Hematopoietic multipotent progenitor cell treated with erythropoietin and hydrocortisone succinate and interleukin-3 and kit ligand, for 4 days (in vitro differentiated cells): ENCODE data around the gene MFAP1.
"Not testable (repeated sequence)": the region's sequence is repeated elsewhere in the genome, so short reads cannot be mapped to it uniquely, and the experiment has no call there.

Source experiments
- DNase-seq: peaks from one replicate; pipeline ENCODE4 v3.0.0-alpha.2; 2015

The MFAP1 gene

DNA sequence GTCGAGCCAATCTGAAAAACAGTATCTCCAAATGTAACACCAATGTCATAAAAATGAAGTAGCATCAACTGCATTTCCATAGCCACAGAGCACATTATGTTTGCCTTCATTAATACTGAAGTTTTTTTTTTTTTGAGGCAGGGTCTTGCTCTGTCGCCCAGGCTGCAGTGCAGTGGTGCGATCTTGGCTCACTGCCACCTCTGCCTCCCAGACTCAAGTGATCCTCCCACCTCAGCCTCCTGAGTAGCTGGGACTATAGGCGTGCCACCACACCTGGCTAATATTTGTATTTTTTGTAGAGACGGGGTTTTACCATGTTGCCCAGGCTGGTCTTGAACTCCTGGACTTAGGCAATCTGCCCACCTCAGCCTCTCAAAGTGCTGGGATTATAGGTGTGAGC lies 9.4 kb downstream of the MFAP1 start:
- DNase-seq, result not testable (repeated sequence)

DNA sequence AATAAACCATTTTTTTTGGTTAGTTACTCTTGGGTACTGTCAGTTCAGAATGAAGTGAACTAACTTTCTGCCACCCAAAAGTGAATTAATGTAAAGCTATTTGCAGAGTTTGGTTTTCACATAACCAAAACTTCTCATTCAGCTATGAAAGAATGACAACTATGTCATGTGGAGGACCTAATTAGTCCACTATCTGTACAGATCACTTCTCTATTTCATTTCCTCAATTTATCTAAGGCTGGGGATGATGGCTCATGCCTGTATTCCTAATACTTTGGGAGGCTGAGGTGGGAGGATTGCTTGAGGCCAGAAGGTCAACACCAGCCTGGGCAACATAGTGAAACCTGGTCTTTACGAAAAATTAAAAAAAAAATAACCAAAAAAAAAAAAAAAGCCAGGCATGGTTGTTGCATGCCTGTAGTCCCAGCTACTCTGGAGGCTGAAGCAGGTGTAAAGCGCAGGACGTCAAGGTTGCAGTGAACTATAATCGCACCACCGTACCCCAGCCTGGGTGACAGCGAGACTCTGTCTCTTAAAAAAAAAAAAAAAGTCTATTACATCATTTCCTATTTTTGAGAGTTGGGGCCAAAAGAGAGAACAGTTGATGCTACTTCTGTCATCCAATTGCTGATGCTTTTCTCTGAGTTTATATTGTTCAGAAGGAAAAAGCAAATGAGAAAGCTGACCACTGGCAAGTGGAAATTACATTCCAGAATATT lies 15.4 kb downstream of the MFAP1 start:
- DNase-seq, result no peak

GRCh38 chr15:43808435-43808950 lies 16.0 kb downstream of the MFAP1 start:
- no peak for DNase-seq

GRCh38 chr15:43802676-43803075 lies 21.8 kb downstream of the MFAP1 start:
- not testable (repeated sequence) for DNase-seq

- DNase-seq, result peak; percentile 96
These were observed 24.0 kb downstream of the MFAP1 start, which contains the start of gene HYPK for GRCh38 chr15:43800286-43801141. Gene HYPK (plus strand): TSS chr15:43800599. CDS start chr15:43800623, 24 bp downstream.

DNA sequence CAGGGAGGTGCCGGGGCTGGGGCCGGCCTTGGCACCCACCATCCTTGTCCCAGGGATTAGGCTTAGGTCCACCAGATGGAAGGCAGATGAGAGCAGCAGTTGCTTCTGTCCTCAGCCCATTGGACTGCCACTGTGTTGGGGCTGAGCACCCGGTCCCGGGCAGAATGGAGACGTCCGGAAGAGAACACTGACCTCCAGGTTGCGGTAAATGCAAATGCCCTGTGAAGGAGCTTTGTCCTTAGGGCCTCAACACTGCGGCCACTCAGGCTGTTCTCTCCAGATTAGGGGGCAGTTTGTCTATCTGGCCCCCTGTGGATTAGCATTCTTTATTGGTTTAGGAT lies 24.6 kb downstream of the MFAP1 start, which contains the start of gene SERINC4:
SERINC4 (minus strand) TSS at position 276 of the 341 bp plus-strand sequence; CDS start at position 42, 234 bp downstream.
- no peak for DNase-seq

- DNase-seq, result peak; percentile 48
These were observed 25.1 kb downstream of the MFAP1 start for GRCh38 chr15:43799209-43799944.

DNA sequence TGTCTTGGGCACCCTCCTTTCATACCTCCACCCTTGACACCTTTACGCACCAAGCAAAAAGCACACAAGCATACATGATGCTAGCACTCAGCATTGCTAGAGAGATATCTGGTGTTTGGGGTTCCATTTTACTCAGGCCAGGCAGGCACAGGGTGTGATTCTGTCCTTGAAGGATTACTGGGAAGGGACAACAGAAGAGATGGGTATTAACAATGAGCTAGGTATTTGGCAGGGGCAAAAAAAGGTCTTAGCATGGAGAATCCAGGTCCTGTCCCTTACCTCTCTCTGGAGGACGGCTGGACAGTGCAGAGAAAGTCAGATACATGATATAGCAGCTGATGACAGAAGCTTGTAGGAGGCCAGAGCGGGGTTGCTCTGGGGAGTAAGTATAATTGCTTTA lies 27.9 kb downstream of the MFAP1 start:
- no peak for DNase-seq

DNA sequence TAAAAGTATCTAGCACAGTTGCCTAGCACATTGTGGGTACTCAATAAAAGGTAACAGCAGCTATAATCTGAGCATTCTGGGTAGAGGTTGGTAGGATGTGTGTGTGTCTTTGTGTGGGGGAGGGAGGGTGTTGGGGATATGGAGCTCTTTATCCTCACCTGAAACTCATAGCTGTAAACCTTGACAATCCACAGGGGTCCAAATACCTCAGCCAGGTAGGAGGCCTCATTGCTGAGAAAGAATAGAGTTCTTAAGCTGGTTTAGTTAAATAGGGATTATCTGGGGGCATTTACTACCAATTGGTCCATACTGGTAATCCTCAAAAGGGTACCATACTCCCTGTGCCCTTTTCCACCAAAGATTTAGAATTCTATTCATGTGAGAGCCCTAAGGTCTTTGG lies 28.5 kb downstream of the MFAP1 start:
- DNase-seq, result no peak

GRCh38 chr15:43795197-43795596 lies 29.3 kb downstream of the MFAP1 start:
- no peak for DNase-seq

GRCh38 chr15:43794269-43795037 lies 30.0 kb downstream of the MFAP1 start:
- DNase-seq, result no peak

GRCh38 chr15:43793647-43794046 lies 30.8 kb downstream of the MFAP1 start:
- DNase-seq, result no peak

GRCh38 chr15:43792761-43793476 lies 31.6 kb downstream of the MFAP1 start:
- DNase-seq, result peak; percentile 53

DNA sequence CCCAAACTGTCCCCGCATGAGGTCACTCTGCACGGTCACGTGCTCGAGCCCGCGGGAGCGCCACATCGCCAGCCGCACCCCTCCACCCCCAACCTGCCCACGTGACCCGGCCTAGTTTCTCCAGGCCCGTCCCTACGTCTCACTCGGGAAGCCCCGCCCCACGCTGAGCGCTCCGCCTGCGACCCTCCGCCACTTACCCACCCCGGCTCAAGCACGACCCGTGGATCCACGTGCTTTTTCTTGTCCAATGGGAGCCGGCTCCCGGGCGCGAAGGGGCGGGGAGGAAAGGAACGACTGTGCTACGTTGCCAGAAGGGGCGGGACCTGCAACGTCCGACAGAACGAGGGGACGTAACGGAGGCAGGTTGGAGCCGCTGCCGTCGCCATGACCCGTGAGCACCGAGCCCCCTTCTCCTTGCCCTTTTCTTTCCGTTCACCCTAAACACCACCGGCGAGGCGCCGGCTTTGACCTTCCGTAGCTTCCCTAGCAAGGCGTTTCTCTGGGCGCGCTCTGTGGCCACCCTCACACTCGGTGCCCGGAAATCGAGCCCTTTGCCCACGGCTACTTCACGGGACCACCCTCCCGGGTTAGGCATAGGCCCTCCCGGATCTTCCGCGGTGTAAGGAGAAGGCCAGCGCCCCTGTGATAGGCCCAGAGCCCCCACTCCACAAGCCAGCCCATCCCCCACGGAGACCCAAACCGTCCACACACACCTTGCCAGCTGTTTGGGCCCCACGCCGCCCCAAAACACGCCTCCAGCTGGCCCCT lies 32.3 kb downstream of the MFAP1 start, which contains the start of gene SERF2:
SERF2 (plus strand) TSS at position 328 of the 768 bp plus-strand sequence; CDS start at position 385, 57 bp downstream.
- peak; percentile 100 for DNase-seq

DNA sequence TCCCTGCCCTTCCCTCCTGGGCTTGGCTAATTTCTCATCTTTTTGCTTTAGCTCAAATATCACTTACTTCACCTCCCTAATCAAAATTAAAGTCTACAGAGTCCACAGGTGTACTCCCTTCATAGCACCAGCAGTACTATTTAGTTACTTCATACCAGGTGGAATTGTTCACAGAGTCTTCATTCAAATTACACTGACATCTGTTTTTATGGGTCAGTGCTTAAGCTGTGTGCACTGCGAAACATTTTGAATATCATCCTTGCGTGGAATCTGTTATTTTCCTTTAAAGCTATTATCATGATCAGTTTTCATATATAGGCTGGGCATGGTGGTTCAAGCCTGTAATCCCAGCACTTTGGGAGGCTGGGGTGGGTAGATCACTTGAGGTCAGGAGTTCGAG lies 35.1 kb downstream of the MFAP1 start:
- DNase-seq, result no peak

DNA sequence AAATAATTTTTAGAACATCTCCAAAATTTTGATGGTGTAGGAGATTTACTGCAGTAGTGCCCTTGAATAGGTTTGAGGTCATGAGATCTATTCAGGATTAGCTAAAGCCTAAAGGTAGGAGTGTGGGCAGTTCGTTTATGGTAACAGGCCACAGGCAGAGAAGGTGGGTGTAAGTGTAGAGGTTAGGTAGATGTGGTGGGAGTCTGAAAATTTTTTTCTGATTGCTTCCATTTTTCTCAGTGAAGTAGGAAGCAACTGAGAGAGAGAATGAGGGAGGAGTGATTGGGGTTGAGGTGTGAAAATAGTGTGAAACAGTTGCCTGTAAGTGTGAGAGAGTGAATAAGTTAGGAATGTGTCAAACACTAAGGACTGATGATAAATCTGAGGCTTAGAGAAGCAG lies 45.5 kb downstream of the MFAP1 start:
- DNase-seq, result no peak

GRCh38 chr15:43777267-43777914 lies 47.1 kb downstream of the MFAP1 start:
- peak; percentile 95 for DNase-seq

- peak; percentile 94 for DNase-seq
These were observed 47.7 kb downstream of the MFAP1 start, which contains the start of gene ELL3 for GRCh38 chr15:43776718-43777266. Gene ELL3 (minus strand): TSS chr15:43776966. CDS start chr15:43776901, 65 bp downstream.

GRCh38 chr15:43776101-43776717 lies 48.3 kb downstream of the MFAP1 start:
- no peak for DNase-seq
